Ectodermal cell (in vitro differentiated cells): ENCODE data around the gene PPIB.

Experiments used
- H3K27ac ChIP-seq: 2 replicates; pipeline ENCODE4 v1.7.0; 2013; ENCODE audit warnings: mild to moderate bottlenecking, low read depth, low read length; ENCODE audit not compliant: insufficient read depth, poor library complexity, severe bottlenecking
- H3K27me3 ChIP-seq: 2 replicates; pipeline ENCODE4 v1.7.0; 2013; ENCODE audit warnings: mild to moderate bottlenecking, low read length; ENCODE audit not compliant: insufficient read depth, control insufficient read depth, poor library complexity, severe bottlenecking
- H3K36me3 ChIP-seq: one replicate; pipeline ENCODE4 v1.7.0; 2013; ENCODE audit warnings: low read length; ENCODE audit not compliant: control insufficient read depth, insufficient read depth
- H3K4me1 ChIP-seq: one replicate; pipeline ENCODE4 v1.7.0; 2013; ENCODE audit warnings: low read length; ENCODE audit not compliant: control insufficient read depth, insufficient read depth
- H3K4me3 ChIP-seq: 2 replicates; pipeline ENCODE4 v1.7.0; 2013; ENCODE audit warnings: low read depth, low read length, control low read depth; ENCODE audit not compliant: insufficient read depth
- H3K9me3 ChIP-seq: 2 replicates; pipeline ENCODE4 v1.7.0; 2013; ENCODE audit warnings: mild to moderate bottlenecking, low read length, moderate library complexity; ENCODE audit not compliant: control insufficient read depth
- WGBS, 2 experiments: methylation state at CpG; one replicate each; pipeline ENCODE4 v1.1.7; 2013; ENCODE audit warnings: missing lambda C conversion rate in 2 of 2; 5-methylcytosine and 5-hydroxymethylcytosine counted together

PPIB gene

GRCh38 chr15:64148581-64148980, 14.2 kb downstream of the PPIB start:
- Histone ChIP-seq H3K9me3 (no peaks in the 10 kb centered on the region), H3K27ac (no peak overlapping the region), H3K4me1 (peaks cover 5% of the 10 kb centered on the region), H3K36me3 (peaks cover 3% of the 10 kb centered on the region), H3K4me3 (no peak overlapping the region), H3K27me3 (peaks cover 39% of the 10 kb centered on the region)
- WGBS, 2 experiments: 97% methylated on average over 3 of the region's 3 CpGs

GRCh38 chr15:64148168-64148567, 14.7 kb downstream of the PPIB start:
- Histone ChIP-seq H3K4me3 (no peak overlapping the region), H3K9me3 (no peaks in the 10 kb centered on the region), H3K27ac (no peak overlapping the region), H3K36me3 (peaks cover 3% of the 10 kb centered on the region), H3K27me3 (peaks cover 36% of the 10 kb centered on the region), H3K4me1 (peaks cover 4% of the 10 kb centered on the region)
- 91 to 96% methylated on average over 7 of the region's 7 CpGs for WGBS, 2 experiments

- no peak overlapping the region for H3K4me3 ChIP-seq
- peaks cover 25% of the 10 kb centered on the region for H3K27me3 ChIP-seq
- H3K27ac ChIP-seq: no peak overlapping the region
- H3K36me3 ChIP-seq: peaks cover 3% of the 10 kb centered on the region
- no peaks in the 10 kb centered on the region for H3K9me3 ChIP-seq
- H3K4me1 ChIP-seq: no peaks in the 10 kb centered on the region
- WGBS, 2 experiments: 80% methylated on average over 26 of the region's 26 CpGs
Measured at GRCh38 chr15:64146885-64147681, 15.7 kb downstream of the PPIB start.

GRCh38 chr15:64146520-64146884, 16.3 kb downstream of the PPIB start:
- H3K27ac ChIP-seq: no peak overlapping the region
- H3K36me3 ChIP-seq: peaks cover 3% of the 10 kb centered on the region
- H3K4me1 ChIP-seq: no peaks in the 10 kb centered on the region
- H3K9me3 ChIP-seq: no peaks in the 10 kb centered on the region
- peaks cover 19% of the 10 kb centered on the region for H3K27me3 ChIP-seq
- 93 to 97% methylated on average over 1 of the region's 3 CpGs for WGBS, 2 experiments
- no peak overlapping the region for H3K4me3 ChIP-seq

- WGBS, 2 experiments: 94% methylated on average over 6 of the region's 6 CpGs
- H3K27me3 ChIP-seq: peaks cover 14% of the 10 kb centered on the region
- H3K4me3 ChIP-seq: no peak overlapping the region
- no peak overlapping the region for H3K27ac ChIP-seq
- peaks cover 3% of the 10 kb centered on the region for H3K36me3 ChIP-seq
- H3K4me1 ChIP-seq: no peaks in the 10 kb centered on the region
- H3K9me3 ChIP-seq: no peaks in the 10 kb centered on the region
Measured at GRCh38 chr15:64146041-64146440, 16.8 kb downstream of the PPIB start.

GRCh38 chr15:64144565-64145281, 18.1 kb downstream of the PPIB start:
- no peak overlapping the region for H3K4me3 ChIP-seq
- H3K36me3 ChIP-seq: peaks cover 3% of the 10 kb centered on the region
- no peak overlapping the region for H3K27ac ChIP-seq
- H3K4me1 ChIP-seq: no peaks in the 10 kb centered on the region
- 90 to 91% methylated on average over 14 of the region's 14 CpGs for WGBS, 2 experiments
- H3K9me3 ChIP-seq: no peaks in the 10 kb centered on the region
- peaks cover 1% of the 10 kb centered on the region for H3K27me3 ChIP-seq

GRCh38 chr15:64144192-64144564, 18.6 kb downstream of the PPIB start:
- no peaks in the 10 kb centered on the region for H3K27me3 ChIP-seq
- H3K36me3 ChIP-seq: peaks cover 3% of the 10 kb centered on the region
- WGBS, 2 experiments: 87 to 91% methylated on average over 8 of the region's 8 CpGs
- H3K4me1 ChIP-seq: no peaks in the 10 kb centered on the region
- no peak overlapping the region for H3K27ac ChIP-seq
- no peaks in the 10 kb centered on the region for H3K9me3 ChIP-seq
- H3K4me3 ChIP-seq: no peak overlapping the region

- H3K4me3 ChIP-seq: no peak overlapping the region
- peaks cover 5% of the 10 kb centered on the region for H3K36me3 ChIP-seq
- no peak overlapping the region for H3K27ac ChIP-seq
- H3K4me1 ChIP-seq: no peaks in the 10 kb centered on the region
- no peaks in the 10 kb centered on the region for H3K9me3 ChIP-seq
- no peaks in the 10 kb centered on the region for H3K27me3 ChIP-seq
- 92 to 94% methylated on average over 6 of the region's 6 CpGs for WGBS, 2 experiments
Measured at GRCh38 chr15:64143276-64143675, 19.5 kb downstream of the PPIB start.

- Histone ChIP-seq H3K27me3 (no peaks in the 10 kb centered on the region), H3K9me3 (no peaks in the 10 kb centered on the region), H3K36me3 (peaks cover 16% of the 10 kb centered on the region), H3K27ac (no peak overlapping the region), H3K4me1 (no peaks in the 10 kb centered on the region), H3K4me3 (no peak overlapping the region)
- 96% methylated on average over 8 of the region's 8 CpGs for WGBS, 2 experiments
Measured at GRCh38 chr15:64141798-64142512, 20.9 kb downstream of the PPIB start.

GRCh38 chr15:64138331-64138941, 24.4 kb downstream of the PPIB start:
- WGBS, 2 experiments: 92 to 93% methylated on average over 4 of the region's 4 CpGs
- Histone ChIP-seq H3K27ac (no peak overlapping the region), H3K36me3 (peaks cover 27% of the 10 kb centered on the region), H3K9me3 (no peaks in the 10 kb centered on the region), H3K27me3 (no peaks in the 10 kb centered on the region), H3K4me1 (no peaks in the 10 kb centered on the region), H3K4me3 (no peak overlapping the region)
